SK-N-SH (cell line): ENCODE results near the gene CATSPERE.

Experiments
- CTCF ChIP-seq: fragments of 200-600 bp; sonication (generic); IDR thresholded peaks from 2 replicates; pipeline ENCODE4 v1.6.1; 2017; ENCODE audit warnings: antibody characterized with exemption, mild to moderate bottlenecking, moderate library complexity
- POLR2AphosphoS5 ChIP-seq: IDR thresholded peaks from 2 replicates; pipeline ENCODE4 v1.6.1; 2012; ENCODE audit warnings: low read depth, low read length
- RAD21 ChIP-seq: IDR thresholded peaks from 2 replicates; pipeline ENCODE4 v1.6.1; 2012; ENCODE audit warnings: mild to moderate bottlenecking, low read length
- TCF12 ChIP-seq: IDR thresholded peaks from 2 replicates; pipeline ENCODE4 v1.4.0; 2012

DNA sequence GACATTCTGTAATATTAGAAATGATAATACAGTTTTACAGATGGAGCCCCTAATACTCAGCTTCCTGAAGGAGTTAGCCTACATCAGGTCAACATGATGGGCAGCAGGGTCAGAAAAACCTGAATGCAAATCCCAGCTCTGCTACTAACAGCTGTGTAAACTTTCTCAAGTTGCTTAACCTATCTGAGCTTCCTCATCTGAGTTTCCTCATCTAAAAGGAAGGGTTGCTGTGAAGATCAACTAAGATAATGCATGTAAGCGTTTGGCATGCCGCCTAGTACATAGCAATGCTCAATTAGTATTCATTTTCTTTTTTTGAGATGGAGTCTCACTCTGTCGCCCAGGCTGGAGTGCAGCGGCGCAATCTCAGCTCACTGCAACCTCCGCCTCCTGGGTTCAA is 173.5 kb downstream of the CATSPERE start:
- TF ChIP-seq RAD21, result no peak
- no peak for TF ChIP-seq POLR2AphosphoS5
- TF ChIP-seq CTCF, result no peak
- no peak for TF ChIP-seq TCF12
